Ishikawa (cell line): ENCODE results near the gene POLR2L.

Source experiments
- CEBPB ChIP-seq: IDR thresholded peaks from 2 replicates; pipeline ENCODE4 v1.6.1; 2012
- CREB1 ChIP-seq: IDR thresholded peaks from 2 replicates; pipeline ENCODE4 v1.6.1; 2012; ENCODE audit warnings: low read depth
- EGR1 ChIP-seq: IDR thresholded peaks from 2 replicates; pipeline ENCODE4 v1.6.1; 2012
- EP300 ChIP-seq: IDR thresholded peaks from 2 replicates; pipeline ENCODE4 v1.6.1; 2012; ENCODE audit warnings: borderline replicate concordance
- FOXM1 ChIP-seq: IDR thresholded peaks from 2 replicates; pipeline ENCODE4 v1.6.1; 2012; ENCODE audit warnings: low read depth, borderline replicate concordance
- MAX ChIP-seq: IDR thresholded peaks from 2 replicates; pipeline ENCODE4 v1.6.1; 2012
- NFIC ChIP-seq: IDR thresholded peaks from 2 replicates; pipeline ENCODE4 v1.6.1; 2012
- RAD21 ChIP-seq: IDR thresholded peaks from 2 replicates; pipeline ENCODE4 v1.6.1; 2012; ENCODE audit warnings: low read depth
- TAF1 ChIP-seq: IDR thresholded peaks from 2 replicates; pipeline ENCODE4 v1.6.1; 2012; ENCODE audit warnings: low read depth, mild to moderate bottlenecking
- TCF12 ChIP-seq: IDR thresholded peaks from 2 replicates; pipeline ENCODE4 v1.6.1; 2012; ENCODE audit warnings: low read depth
- TEAD4 ChIP-seq: IDR thresholded peaks from 2 replicates; pipeline ENCODE4 v1.6.1; 2012
- YY1 ChIP-seq: IDR thresholded peaks from 2 replicates; pipeline ENCODE4 v1.6.1; 2012; ENCODE audit warnings: low read depth
- ZBTB7A ChIP-seq: IDR thresholded peaks from 2 replicates; pipeline ENCODE4 v1.6.1; 2012; ENCODE audit warnings: low read depth
- TF ChIP-seq, protein P1 (sequence below): IDR thresholded peaks from 2 replicates; pipeline ENCODE4 v1.6.1; 2012; ENCODE audit warnings: low read depth, mild to moderate bottlenecking
- TF ChIP-seq, protein P2 (sequence below): IDR thresholded peaks from 2 replicates; pipeline ENCODE4 v1.6.1; 2012

POLR2L gene

GRCh38 chr11:792873-793272 lies 49.5 kb downstream of the POLR2L start:
- TF ChIP-seq, protein P1, sequence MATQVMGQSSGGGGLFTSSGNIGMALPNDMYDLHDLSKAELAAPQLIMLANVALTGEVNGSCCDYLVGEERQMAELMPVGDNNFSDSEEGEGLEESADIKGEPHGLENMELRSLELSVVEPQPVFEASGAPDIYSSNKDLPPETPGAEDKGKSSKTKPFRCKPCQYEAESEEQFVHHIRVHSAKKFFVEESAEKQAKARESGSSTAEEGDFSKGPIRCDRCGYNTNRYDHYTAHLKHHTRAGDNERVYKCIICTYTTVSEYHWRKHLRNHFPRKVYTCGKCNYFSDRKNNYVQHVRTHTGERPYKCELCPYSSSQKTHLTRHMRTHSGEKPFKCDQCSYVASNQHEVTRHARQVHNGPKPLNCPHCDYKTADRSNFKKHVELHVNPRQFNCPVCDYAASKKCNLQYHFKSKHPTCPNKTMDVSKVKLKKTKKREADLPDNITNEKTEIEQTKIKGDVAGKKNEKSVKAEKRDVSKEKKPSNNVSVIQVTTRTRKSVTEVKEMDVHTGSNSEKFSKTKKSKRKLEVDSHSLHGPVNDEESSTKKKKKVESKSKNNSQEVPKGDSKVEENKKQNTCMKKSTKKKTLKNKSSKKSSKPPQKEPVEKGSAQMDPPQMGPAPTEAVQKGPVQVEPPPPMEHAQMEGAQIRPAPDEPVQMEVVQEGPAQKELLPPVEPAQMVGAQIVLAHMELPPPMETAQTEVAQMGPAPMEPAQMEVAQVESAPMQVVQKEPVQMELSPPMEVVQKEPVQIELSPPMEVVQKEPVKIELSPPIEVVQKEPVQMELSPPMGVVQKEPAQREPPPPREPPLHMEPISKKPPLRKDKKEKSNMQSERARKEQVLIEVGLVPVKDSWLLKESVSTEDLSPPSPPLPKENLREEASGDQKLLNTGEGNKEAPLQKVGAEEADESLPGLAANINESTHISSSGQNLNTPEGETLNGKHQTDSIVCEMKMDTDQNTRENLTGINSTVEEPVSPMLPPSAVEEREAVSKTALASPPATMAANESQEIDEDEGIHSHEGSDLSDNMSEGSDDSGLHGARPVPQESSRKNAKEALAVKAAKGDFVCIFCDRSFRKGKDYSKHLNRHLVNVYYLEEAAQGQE, result no peak
- TF ChIP-seq EP300 (no peak), MAX (no peak), TAF1 (no peak), EGR1 (no peak), TEAD4 (no peak), RAD21 (no peak), CREB1 (no peak), NFIC (no peak), ZBTB7A (no peak), YY1 (no peak), CEBPB (no peak), TCF12 (no peak), FOXM1 (no peak)
- TF ChIP-seq, protein P2, sequence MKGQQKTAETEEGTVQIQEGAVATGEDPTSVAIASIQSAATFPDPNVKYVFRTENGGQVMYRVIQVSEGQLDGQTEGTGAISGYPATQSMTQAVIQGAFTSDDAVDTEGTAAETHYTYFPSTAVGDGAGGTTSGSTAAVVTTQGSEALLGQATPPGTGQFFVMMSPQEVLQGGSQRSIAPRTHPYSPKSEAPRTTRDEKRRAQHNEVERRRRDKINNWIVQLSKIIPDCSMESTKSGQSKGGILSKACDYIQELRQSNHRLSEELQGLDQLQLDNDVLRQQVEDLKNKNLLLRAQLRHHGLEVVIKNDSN, result no peak

DNA sequence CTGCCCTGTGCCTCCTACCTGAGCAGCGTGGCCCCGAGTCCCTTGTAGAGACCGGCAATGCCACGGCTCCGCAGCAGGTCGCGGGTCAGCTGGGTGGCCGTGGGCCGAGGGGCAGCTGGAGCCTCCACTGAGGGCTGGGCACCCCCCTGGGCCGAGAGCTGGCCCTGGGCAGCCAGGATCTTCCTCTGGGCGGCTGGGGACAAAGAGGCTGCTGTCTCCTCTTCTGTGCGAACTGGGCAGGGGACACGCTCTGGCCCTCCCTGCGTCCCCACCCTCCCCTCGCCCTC lies 49.9 kb downstream of the POLR2L start:
- TF ChIP-seq NFIC, result no peak
- TF ChIP-seq, protein P2, result no peak
- TF ChIP-seq, protein P1, result no peak
- TF ChIP-seq EP300, result no peak
- TF ChIP-seq TEAD4, result no peak
- TF ChIP-seq TAF1, result no peak
- no peak for TF ChIP-seq CREB1
- TF ChIP-seq MAX, result no peak
- no peak for TF ChIP-seq CEBPB
- no peak for TF ChIP-seq EGR1
- TF ChIP-seq YY1, result no peak
- TF ChIP-seq RAD21, result no peak
- no peak for TF ChIP-seq FOXM1
- no peak for TF ChIP-seq ZBTB7A
- no peak for TF ChIP-seq TCF12

- no peak for TF ChIP-seq TEAD4
- 0 out of 2 replicates have a peak, but pooled peaks have one; percentile 62 for TF ChIP-seq ZBTB7A
These were observed 50.4 kb downstream of the POLR2L start for GRCh38 chr11:791658-792534.

- TF ChIP-seq TCF12, result no peak
- peak; percentile 47; the same call in 1 of the 2 replicates for TF ChIP-seq ZBTB7A
These were observed 51.4 kb downstream of the POLR2L start for GRCh38 chr11:790721-791564.

- TF ChIP-seq, protein P1, result no peak
- TF ChIP-seq EGR1, result no peak
- TF ChIP-seq TCF12, result no peak
- no peak for TF ChIP-seq EP300
These were observed 52.4 kb downstream of the POLR2L start, which contains the start of gene CEND1 for GRCh38 chr11:789943-790342. CEND1 (minus strand) TSS chr11:790090; CDS start chr11:788576, 1,514 bp downstream.
